HK-2 (cell line): ENCODE measurements around the gene HNRNPUL1.
"Not testable (repeated sequence)": the region's sequence is repeated elsewhere in the genome, so short reads cannot be mapped to it uniquely, and the experiment has no call there.

Experiments used
- DNase-seq: peaks from one replicate; pipeline ENCODE4 v3.0.0-alpha.2; 2018; ENCODE audit not compliant: unreplicated experiment

HNRNPUL1 gene

DNA sequence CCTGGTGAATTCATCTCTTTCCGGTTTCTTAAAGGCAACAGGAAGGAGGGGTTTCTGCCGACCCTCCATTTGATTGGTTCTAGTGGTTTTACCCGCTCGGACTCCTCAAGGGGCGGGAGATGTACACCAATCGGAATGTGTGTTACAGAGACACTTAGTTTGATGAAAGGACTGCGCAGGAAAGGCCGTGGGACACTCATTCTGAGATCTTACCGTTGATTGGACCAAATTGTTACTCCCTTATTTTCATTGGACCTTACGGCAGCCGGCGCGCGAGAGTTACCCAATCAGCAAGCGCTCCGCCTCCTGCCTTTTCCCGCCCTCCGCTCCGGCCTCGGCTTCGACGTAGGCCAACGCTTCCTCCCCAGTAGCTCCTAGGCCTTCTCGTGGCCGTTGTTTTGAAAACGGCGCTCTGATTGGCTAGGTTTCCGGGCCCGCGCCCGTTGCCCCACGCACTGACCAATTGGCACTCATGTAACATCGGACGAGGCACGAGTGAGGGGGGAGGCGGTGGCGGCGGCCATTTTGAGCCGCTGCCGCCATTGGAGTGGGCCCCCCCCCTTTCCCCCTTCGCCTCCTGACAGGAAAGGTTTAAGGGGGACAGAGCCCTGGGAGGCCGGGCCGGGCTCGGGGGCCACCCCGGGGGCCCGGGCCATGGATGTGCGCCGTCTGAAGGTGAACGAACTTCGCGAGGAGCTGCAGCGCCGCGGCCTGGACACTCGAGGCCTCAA lies at the start of gene HNRNPUL1:
TSS of gene HNRNPUL1 (plus strand) at position 523 of the 731 bp plus-strand sequence. CDS start at position 655, 132 bp downstream.
- DNase-seq: peak; percentile 99

DNA sequence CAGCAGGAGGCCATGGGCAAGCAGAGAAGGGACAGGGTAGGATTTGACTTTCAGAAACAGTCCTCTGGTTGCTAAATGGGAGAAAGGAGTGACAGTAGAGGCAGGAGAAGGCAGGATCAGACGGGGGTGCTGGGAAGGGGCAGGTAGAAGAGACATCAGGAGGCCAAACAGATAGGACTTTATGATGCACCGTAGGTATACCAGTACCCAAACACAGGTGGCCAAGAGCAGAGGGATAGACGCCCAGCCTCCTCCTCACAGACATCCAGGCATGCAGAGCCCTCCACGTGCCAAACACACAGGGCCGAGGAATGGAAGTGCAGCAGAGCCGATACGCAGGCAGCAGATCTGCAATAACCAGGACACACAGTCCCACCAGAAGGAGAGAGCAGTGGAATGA lies 46.4 kb upstream of the HNRNPUL1 start:
- DNase-seq: no peak

DNA sequence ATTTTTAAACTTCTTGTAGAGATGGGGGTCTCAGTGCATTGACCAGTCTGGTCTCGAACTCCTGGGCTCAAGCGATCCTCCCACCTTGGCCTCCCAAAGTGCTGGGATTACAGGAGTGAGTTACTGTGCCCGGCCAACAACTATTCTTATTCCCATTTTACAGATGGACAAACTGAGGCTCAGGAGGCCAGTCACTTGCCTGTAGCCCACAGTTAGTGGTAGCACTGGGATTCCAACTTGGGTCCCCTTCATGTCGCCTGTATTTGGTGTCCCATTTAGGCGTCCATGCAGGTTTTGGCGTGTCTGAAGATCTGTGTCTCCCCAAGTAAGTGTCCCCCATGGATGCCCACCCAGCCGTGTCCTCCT lies 45.9 kb upstream of the HNRNPUL1 start:
- DNase-seq: no peak

DNA sequence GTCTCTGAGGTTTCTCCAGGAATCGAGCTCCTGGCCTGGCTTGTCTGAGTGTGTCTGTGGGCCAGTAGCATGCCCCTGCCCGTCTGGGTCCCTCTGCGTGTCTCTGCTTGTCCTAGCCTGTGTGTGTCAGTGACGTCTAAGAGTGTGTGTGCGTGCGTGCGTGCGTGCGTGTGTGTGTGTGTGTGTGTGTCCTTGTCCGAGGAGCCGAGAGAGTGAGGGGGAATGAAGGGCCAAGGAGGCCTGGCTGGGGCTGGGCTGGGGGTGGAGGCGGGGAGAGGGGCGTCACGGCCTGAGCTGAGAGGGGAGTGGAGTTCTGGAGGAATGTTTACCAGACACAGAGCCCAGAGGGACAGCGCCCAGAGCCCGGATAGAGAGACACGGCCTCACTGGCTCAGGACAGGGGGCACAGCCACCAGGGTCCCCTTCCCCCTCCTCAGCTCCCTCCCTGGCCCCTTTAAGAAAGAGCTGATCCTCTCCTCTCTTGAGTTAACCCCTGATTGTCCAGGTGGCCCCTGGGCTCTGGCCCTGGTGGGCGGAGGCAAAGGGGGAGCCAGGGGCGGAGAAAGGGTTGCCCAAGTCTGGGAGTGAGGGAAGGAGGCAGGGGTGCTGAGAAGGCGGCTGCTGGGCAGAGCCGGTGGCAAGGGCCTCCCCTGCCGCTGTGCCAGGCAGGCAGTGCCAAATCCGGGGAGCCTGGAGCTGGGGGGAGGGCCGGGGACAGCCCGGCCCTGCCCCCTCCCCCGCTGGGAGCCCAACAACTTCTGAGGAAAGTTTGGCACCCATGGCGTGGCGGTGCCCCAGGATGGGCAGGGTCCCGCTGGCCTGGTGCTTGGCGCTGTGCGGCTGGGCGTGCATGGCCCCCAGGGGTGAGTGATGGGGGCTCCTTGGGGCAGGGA lies 45.3 kb upstream of the HNRNPUL1 start, which contains the start of gene AXL:
TSS of gene AXL (plus strand) at position 609 of the 893 bp plus-strand sequence. CDS start at position 779, 170 bp downstream.
- DNase-seq: peak; percentile 73

DNA sequence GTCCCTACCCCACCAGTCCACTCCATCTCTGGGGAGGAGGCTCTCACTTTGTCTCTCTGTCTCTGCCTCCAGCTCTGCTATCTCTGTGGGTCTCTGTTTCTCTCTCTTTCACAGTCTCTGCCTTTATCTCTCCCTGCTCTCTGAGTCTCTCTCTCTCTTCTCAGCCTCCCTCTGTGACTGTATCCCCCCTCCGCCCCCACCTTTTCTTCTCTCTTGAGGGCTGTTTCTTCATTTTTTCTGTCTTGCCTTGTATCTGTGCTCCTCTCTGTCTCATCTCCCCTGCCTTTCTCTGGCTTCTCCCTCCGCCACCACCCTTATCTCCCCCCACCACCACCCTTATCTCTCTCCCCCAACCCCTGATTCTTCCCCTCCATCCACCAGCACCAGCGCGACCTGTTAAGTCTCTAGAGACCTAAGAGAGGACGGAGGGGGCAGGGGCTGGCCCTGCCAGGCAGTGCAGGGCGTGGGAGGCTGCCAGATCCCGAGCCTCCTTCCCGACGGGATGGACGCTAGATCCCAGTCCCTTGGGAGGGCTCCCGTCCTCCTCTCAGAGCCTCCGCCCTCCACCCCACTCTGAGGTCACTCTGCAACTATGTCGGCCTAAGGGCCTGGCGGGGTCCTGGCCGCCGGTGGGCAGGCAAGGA lies 44.1 kb upstream of the HNRNPUL1 start:
- DNase-seq: peak; percentile 61

DNA sequence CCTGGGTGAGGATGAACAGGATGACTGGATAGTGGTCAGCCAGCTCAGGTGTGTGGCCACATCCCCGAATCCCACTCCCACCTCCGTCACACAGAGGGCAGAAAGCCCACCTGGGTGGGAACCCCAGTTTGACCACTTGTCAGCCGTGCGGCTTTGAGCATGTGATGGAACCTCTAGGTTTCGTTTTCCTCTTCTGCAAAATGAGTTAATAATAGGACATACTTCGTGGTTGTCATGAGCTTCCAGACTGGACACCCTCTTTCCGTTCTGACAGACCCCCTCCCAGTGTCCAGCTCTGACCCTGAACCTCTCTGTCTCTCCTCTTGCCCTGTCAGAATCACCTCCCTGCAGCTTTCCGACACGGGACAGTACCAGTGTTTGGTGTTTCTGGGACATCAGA lies 43.4 kb upstream of the HNRNPUL1 start:
- no peak for DNase-seq

DNA sequence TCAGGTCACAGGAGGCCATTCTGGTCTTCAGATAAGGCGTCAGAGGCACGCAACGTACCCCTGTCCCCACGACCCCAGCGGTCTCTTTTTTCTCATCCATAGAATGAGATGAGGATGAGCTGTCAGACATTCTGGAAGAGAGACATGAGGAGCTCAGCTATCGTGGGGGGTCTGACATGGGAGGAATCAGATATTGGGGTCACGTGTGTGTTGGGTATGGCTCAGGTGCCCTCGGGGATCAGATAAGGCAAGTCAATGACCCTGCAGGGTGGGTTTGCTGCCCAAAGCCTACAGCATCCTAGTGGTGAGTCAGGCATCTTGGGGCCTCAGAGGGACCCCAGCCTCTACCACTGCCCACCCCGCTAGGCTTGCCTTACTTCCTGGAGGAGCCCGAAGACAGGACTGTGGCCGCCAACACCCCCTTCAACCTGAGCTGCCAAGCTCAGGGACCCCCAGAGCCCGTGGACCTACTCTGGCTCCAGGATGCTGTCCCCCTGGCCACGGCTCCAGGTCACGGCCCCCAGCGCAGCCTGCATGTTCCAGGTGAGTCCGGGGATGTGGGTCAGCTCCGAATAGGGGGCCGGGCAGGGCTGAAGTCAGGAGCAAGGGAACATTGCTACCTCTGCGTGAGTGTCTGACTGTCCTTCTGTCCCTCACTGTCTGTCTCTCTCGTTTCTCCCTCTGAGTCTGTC lies 42.5 kb upstream of the HNRNPUL1 start:
- no peak for DNase-seq

DNA sequence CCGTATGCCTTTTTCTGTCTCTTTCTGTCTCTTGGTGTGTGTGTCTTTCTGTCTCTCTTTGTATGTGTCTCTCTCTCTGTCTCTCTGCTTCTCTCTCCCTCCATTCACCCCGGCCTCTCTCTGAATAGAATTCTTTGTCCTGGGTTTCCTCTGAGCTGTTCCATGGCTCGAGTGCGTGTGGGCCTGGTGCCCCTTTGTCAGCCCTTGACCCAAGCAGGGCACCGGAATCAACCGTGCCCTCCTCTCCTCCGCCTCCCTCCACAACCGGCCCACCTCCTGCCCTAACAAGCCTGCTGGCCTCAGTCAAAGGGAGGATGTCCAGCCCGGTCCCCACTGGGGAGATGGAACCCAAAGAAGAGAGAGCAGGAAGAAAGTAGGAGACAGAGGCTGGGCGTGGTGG lies 41.9 kb upstream of the HNRNPUL1 start:
- DNase-seq: no peak

DNA sequence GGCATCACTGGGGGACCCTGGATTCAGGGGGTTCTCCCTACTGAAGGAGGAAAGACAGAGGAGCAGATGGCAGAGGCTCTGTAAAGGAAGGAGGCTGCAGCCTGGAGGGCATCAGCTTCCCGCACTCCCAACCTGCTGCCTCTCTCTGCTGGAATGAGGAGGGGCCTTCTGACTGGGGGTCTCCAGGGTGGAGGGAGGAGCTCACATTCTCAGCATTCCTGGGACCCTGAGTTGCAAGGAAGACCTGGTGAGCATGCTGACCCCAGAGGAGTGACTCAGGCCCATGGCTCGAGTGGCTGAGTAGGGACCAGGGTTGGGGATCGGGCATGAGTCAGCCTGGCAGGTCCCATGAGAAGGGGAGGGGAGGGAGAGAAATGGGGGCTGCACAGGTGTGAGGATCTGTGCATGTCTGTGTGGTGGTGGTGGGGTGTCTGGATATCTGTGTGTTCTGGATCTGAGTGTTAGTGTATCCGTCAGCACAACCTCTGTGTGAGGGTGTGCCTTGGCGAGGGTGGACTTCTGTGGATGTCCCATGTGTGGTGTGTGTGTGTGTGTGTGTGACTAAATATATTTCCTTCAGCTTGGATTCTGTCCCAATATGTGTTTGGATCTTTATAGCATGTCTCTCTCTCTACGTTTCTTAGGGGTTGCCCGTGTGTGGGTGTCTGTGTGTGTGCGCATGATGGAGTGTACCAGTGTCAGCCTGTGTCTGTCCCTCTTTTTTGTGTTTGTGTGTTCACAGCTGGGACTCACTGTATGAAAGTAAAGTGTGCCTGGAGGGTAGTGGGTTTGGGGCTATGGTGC lies 40.5 kb upstream of the HNRNPUL1 start:
- peak; percentile 92 for DNase-seq

DNA sequence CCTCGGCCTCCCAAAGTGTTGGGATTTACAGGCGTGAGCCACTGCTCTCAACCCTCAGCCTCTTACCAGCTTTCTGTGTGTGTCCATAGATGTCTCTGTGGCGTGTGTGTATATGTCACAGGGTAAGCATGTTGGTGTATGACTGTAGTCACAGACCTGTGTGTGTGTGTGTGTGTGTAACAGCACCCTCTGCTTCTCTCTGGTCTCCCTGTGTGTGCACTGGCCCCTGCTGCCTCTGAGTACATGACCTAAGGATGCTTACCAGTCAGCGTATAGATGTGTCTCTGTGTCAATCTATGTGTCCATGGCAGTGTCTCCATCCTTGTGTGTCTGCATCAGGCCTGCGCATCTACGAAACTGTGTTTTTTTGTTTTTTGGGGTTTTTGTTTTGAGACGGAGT lies 39.5 kb upstream of the HNRNPUL1 start:
- no peak for DNase-seq

DNA sequence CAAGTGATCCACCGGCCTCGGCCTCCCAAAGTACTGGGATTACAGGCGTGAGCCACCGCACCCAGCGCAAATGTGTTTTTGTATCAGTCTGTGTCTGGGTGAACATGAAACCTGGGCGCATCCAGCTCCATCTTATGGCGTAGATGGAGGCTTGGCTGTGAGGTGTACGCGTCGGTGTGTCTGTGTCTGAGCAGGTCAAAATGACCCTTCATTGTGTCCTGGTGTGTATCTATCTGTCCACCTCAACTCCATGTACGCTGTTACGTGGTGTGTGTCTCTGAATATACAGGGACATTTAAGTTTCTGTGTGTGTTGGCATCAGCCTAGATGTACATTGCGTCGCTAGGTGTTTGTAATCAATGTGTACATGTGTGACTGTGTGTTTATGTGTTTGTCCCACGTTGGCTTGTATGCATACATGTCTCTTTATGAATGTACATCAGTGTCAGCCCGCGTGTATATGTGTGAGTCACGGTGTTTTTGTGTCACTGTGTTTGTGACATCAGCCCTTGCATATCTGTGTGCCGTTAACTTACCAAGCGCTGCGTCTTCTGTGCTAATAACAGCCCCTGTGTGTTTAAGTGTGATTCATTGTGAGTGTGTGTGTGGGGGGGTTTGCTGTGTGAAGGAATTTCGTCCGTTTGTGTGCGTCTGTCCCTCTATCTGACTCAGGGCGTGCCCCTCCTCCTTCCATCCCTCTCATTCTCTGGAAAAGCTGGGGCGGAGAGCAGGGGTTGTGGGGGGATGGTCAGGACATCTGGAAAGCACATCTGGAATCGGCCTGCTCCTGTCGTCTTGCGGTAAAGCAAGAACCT lies 38.7 kb upstream of the HNRNPUL1 start:
- peak; percentile 93 for DNase-seq

DNA sequence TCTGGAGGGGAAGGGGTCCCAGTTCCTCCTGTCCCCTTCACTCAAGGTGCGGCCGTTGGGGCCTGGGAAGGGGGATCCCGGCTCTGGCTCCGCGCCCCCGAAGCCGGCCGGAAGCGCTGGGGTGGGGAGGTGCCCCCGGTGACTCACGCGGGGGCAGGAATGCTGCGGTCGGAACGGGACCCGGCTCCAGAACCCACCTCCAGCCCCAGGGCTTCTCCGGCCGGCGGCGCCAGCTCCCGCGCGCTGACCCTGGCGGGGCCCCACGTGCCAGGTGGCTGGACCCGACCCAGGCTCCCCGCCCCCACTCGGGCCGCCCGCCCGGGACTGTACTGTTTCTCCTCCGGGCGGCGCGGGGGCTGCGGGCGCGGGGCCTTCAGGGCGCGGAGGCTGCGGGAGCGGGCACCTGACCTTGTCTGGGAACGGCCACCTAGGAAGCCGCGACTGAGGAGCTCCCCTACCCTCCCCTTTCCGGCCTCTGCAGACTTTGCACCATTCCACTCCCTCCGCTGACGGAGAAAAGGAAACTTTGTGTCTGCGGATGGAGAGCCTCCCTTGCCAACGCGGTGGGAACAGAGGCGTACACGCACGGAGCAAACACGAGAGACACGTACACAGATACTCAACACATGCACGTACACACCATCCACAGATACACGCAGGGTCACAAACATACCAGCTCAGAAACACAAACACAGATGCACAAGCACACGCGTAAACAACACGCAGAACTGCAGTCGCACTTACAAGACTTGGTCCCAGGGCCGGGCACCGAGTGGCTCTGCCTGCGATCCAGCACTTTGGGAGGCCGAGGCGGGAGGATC lies 37.9 kb upstream of the HNRNPUL1 start:
- peak; percentile 95 for DNase-seq

DNA sequence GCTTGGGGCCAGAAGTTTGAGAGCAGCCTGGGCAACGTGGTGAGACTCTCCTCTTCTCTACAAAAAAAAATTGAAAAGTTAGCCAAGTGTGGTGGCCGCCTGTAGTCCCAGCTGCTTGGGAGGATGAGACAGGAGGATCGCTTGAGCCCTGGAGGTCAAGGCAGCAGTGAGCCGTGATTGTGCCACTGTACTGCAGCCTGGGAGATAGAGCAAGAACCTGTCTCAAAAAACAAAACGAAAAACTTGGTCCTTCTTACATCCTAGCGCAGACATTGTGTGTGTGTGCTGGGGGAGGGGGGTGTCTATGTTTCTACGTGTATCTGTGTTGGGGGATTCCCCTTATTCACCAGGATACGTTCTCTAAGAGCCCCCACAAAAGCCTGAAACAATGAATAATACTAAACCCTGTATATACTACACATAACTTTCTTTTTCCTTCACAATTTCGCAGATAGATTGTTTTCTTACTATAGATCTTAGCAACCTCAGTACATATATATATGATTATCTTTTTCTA lies 37.2 kb upstream of the HNRNPUL1 start:
- DNase-seq: no peak

DNA sequence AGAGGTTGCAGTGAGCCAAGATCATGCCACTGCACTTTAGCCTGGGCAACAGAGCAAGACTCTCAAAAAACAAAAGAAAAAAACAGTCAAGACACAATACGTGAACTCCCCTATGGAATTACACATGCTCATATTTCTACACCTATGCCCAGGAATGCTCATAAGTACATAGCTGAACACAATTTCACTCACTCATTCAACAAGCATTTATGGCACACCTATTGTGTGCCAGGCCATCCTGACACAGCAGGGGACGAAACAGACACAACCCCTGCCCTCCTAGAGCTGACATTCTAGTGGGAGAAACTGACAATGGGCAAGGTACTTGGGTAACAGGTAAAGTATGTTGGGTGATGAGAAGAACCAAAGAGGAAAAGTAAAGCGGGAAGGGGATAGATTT lies 35.7 kb upstream of the HNRNPUL1 start:
- DNase-seq: no peak

DNA sequence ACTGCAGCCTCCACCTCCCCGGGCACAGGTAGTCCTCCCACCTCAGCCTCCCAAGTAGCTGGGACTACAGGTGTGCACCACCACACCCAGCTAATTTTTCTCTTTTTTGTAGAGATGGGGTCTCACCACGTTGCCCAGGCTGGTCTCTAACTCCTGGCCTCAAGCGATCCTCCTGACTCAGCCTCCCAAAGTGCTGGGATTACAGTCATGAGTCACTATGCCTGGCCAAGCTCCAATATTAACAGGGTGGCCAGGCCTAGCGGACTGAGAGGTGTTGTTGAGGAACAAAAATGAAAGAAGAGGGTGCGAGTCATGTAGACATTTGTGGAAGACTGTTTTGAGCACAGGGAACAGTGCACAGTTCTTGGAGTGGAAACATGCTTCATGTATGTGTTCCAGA lies 34.8 kb upstream of the HNRNPUL1 start:
- DNase-seq: not testable (repeated sequence)

DNA sequence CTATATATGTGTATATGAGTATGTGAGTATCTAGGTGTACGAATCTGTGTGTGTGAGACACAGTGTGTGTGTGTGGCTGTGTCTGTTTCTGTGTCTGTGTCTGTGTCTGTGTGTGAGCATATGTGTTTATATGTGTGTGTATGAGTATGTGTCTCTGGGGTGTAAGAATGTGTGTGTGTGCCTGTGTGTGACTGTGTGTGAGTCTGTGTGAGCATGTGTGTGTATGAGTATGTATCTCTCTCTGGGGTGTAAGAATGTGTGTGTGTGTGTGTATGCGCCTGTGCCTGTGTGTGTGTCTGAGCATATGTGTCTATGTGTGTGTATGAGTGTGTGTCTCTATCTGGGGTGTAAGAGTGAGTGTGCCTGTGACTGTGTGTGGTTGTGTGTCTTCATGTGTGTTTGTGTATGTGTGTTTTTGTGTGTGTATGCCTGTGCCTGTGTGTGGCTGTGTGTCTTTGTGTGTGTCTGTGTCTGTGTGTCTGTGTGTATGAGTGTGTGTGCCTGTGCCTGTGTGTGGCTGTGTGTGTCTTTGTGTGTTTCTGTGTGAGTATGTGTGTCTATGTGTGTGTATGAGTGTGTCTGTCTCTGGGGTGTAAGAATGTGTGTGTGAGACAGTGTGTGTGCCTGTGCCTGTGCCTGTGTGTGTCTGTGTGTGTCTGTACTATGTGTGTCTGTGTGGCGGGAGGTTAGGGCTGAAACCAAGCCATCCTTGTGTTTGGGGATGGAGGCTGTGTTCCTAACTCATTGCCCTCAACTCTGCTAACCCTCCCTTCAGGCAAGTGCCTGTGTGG lies 33.9 kb upstream of the HNRNPUL1 start:
- no peak for DNase-seq

DNA sequence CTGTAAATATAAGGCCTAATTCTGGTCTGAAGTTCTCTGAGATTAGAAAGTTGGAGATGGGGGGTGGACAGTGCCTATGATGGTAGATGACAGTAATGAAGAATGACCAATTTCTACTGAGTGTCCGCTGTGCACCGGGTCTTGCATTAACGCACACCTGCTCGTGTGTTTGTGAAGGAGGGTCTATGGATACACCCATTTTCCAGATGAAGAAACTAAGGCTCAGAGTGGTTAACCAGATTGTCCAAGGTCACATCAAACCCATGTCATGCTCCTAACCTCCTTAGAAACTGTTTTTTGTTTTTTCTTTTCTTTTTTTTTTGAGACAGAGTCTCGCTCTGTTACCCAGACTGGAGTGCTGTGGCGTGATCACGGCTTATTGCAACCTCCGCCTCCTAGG lies 31.5 kb upstream of the HNRNPUL1 start:
- no peak for DNase-seq

DNA sequence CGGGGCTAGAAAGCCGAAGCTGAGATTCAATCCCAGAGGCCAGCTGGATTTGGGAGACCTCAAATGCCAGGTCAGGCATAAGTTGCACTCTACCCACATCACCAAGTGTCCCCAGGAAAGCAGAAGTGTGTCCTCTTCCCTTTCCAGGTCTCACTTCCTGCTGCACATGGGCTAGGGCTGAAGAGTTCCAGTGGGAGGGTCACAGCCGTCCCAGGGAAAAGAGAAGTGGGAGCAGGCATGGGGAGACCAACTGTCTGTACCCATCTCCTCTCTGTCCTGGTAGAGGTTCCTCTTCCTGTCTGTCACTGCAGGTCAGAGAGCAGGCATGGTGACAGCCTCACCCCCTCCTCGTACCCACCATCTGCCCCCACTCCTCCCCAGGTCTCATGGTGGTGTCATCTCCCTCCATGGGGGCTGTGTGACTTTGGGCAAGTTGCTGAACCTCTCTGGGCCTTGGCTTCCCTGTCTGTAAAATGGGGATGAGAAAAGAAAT lies 30.4 kb upstream of the HNRNPUL1 start:
- no peak for DNase-seq
